Spleen (tissue), 11 donors: ENCODE measurements around the gene COL4A2. TPM values are rescaled to one million over a fixed set of nuclear protein-coding genes. Genes with fewer than 3 reads are reported as not detected.
A peak's percentile ranks its signal among the peaks of the same experiment; 100 is the strongest.

Experiments used
- DNase-seq: peaks from one replicate; pipeline ENCODE4 v3.0.0-alpha.2; 2020
- H3K27ac ChIP-seq, 8 donors: fragments of 200-600 bp; sonication (generic) in 7 of 8; 1 replicate in 4 of 8; 2 replicates in 4 of 8; pipeline versions ENCODE4 v1.5.0 to v1.8.0; 2016 to 2021; ENCODE audit warnings: inconsistent platforms in 4 of 8, mild to moderate bottlenecking in 4 of 8, moderate library complexity in 1 of 8
- H3K27me3 ChIP-seq, 7 donors: fragments of 200-600 bp; sonication (generic) in 6 of 7; replicated peaks in 1 of 7; 1 replicate in 4 of 7; 2 replicates in 3 of 7; pipeline versions ENCODE4 v1.5.0 to v1.8.0; 2016 to 2021; ENCODE audit warnings: inconsistent platforms in 3 of 7, mild to moderate bottlenecking in 1 of 7
- H3K36me3 ChIP-seq, 6 donors: fragments of 200-600 bp; sonication (generic) in 5 of 6; 1 replicate in 4 of 6; 2 replicates in 2 of 6; pipeline versions ENCODE4 v1.5.0 to v1.8.0; 2016 to 2021; ENCODE audit warnings: inconsistent platforms in 2 of 6
- H3K4me1 ChIP-seq, 6 donors: fragments of 200-600 bp; sonication (generic) in 5 of 6; 1 replicate in 3 of 6; 2 replicates in 3 of 6; pipeline versions ENCODE4 v1.5.0 to v1.8.0; 2016 to 2021; ENCODE audit warnings: inconsistent platforms in 3 of 6
- H3K4me3 ChIP-seq, 8 donors: fragments of 200-600 bp; sonication (generic) in 7 of 8; 1 replicate in 4 of 8; 2 replicates in 4 of 8; pipeline versions ENCODE4 v1.5.0 to v1.8.0; 2016 to 2021; ENCODE audit warnings: inconsistent platforms in 4 of 8, mild to moderate bottlenecking in 4 of 8, moderate library complexity in 2 of 8
- H3K9me3 ChIP-seq, 8 donors: fragments of 200-600 bp; sonication (generic) in 7 of 8; 1 replicate in 4 of 8; 2 replicates in 4 of 8; pipeline versions ENCODE4 v1.5.0 to v1.8.0; 2016 to 2021; ENCODE audit warnings: inconsistent platforms in 4 of 8
- POLR2A ChIP-seq, 3 donors: fragments of 450-650 bp; IDR thresholded peaks; one replicate each; pipeline ENCODE4 v1.5.1; 2017; ENCODE audit warnings: antibody characterized with exemption in 3 of 3, mild to moderate bottlenecking in 1 of 3
- POLR2AphosphoS5 ChIP-seq, 3 donors: sonication (generic); formaldehyde crosslinking; IDR thresholded peaks; one replicate each; pipeline ENCODE4 v1.5.1; 2017; ENCODE audit warnings: antibody characterized with exemption in 3 of 3
- WGBS, 5 donors: extraction: QIAGEN DNeasy Blood & Tissue Kit in 3 of 5; methylation state at CpG; one replicate each; pipeline versions ENCODE4 v1.1.5 to v1.1.7; 2013 to 2018; 5-methylcytosine and 5-hydroxymethylcytosine counted together
- intact Hi-C: fragments of 100-400 bp; cut with DNase I; formaldehyde crosslinking; loops from one replicate; pipeline ENCODE4 v1.15.0; 2023; ENCODE audit warnings: low total_unique reads
- polyA plus RNA-seq, 3 donors: library from polyadenylated mRNA; stranded (reverse); fragments of 200-250 nt; gene quantifications; one replicate each; pipeline ENCODE4 v1.2.1, GENCODE V29; 2013
- total RNA-seq, 7 donors: library from RNA; depleted of rRNA in 3 of 7; stranded (reverse); fragments of >200 nt in 3 of 7; fragmentation: NEBNext Ultra II Directional in 4 of 7; extraction: Animal tissue kit (Norgen Biotek cat#: 25700) in 4 of 7; gene quantifications; one replicate each; pipeline versions ENCODE4 v1.1.0 to v1.2.1, GENCODE V29; 2016 to 2021
- TF ChIP-seq, protein P1 (sequence below), 11 experiments: fragments of 200-600 bp in 7 of 11; fragments of 450-650 bp in 4 of 11; sonication (generic) in 4 of 11; IDR thresholded peaks in 8 of 11; conservative IDR thresholded peaks in 3 of 11; 1 replicate in 7 of 11; 2 replicates in 4 of 11; pipeline versions ENCODE4 v1.4.0 to v1.8.0; 2016 to 2021; ENCODE audit warnings: antibody characterized with exemption in 11 of 11, inconsistent platforms in 4 of 11, mild to moderate bottlenecking in 1 of 11
- donor health status: healthy with polysubstance abuse.
- donor health status: DM: no; HTN: no; CAD: no; lungs with moderate emphysema.
- donor health status: DM: no; HTN: no; CAD: no.
- donor health status: Bipolar disorder and iron deficiency.
- donor health status: healthy.
- donor health status: DM: no; HTN: no; CAD: no.
- donor health status: DM: yes; HTN: yes; CAD: no.

COL4A2 gene
- total and polyA plus RNA-seq, 10 donors = 52.6 to 712 (median 337) TPM

- peaks cover 0 to 17% (median 0%) of the 10 kb centered on the region in 6 donors for H3K36me3 ChIP-seq
- TF ChIP-seq, protein P1, sequence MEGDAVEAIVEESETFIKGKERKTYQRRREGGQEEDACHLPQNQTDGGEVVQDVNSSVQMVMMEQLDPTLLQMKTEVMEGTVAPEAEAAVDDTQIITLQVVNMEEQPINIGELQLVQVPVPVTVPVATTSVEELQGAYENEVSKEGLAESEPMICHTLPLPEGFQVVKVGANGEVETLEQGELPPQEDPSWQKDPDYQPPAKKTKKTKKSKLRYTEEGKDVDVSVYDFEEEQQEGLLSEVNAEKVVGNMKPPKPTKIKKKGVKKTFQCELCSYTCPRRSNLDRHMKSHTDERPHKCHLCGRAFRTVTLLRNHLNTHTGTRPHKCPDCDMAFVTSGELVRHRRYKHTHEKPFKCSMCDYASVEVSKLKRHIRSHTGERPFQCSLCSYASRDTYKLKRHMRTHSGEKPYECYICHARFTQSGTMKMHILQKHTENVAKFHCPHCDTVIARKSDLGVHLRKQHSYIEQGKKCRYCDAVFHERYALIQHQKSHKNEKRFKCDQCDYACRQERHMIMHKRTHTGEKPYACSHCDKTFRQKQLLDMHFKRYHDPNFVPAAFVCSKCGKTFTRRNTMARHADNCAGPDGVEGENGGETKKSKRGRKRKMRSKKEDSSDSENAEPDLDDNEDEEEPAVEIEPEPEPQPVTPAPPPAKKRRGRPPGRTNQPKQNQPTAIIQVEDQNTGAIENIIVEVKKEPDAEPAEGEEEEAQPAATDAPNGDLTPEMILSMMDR (IDR thresholded peaks at IDR 0.05 in 8 of 11, conservative IDR thresholded peaks at IDR 0.05 in 3 of 11) = no peak
- no peak for TF ChIP-seq POLR2A (IDR thresholded peaks at IDR 0.05)
- TF ChIP-seq POLR2AphosphoS5 (IDR thresholded peaks at IDR 0.05) = no peak
These were observed 114.8 kb downstream of the COL4A2 start for GRCh38 chr13:110421696-110422385.

GRCh38 chr13:110422913-110423688 lies 116.0 kb downstream of the COL4A2 start:
- H3K27me3 ChIP-seq = peaks cover 0 to 73% (median 3%) of the 10 kb centered on the region in 7 donors
- intact Hi-C loops = loop anchor here (10.0 kb wide), 1 partner anchor 78 kb away; no protein-coding TSS in a partner anchor
- TF ChIP-seq POLR2A (IDR thresholded peaks at IDR 0.05) = no peak
- TF ChIP-seq POLR2AphosphoS5 (IDR thresholded peaks at IDR 0.05) = no peak
- TF ChIP-seq, protein P1 (IDR thresholded peaks at IDR 0.05 in 8 of 11, conservative IDR thresholded peaks at IDR 0.05 in 3 of 11) = no peak
- H3K9me3 ChIP-seq = no peaks in the 10 kb centered on the region
- no peak overlapping the region for H3K4me3 ChIP-seq
- H3K27ac ChIP-seq = peak overlapping the region in 1 of 8 donors; percentile 11
- peaks cover 0 to 57% (median 22%) of the 10 kb centered on the region in 6 donors for H3K4me1 ChIP-seq
- WGBS, 5 donors = 45 to 57% (median 53%) methylated on average over 12 of the region's 12 CpGs
- H3K36me3 ChIP-seq = peaks cover 0 to 17% (median 0%) of the 10 kb centered on the region in 6 donors
- DNase-seq = no peak

More at GRCh38 chr13:110421696-110422385, 114.8 kb downstream of the COL4A2 start:
- DNase-seq = no peak
- peaks cover 0 to 70% (median 3%) of the 10 kb centered on the region in 7 donors for H3K27me3 ChIP-seq
- no peak overlapping the region for H3K4me3 ChIP-seq
- no peaks in the 10 kb centered on the region for H3K9me3 ChIP-seq
- H3K27ac ChIP-seq = peak overlapping the region in 4 of 8 donors; percentile 4 to 69 (median 36)
- H3K4me1 ChIP-seq = peaks cover 0 to 64% (median 22%) of the 10 kb centered on the region in 6 donors
- intact Hi-C loops = loop anchor here (10.0 kb wide), 1 partner anchor 77 kb away; no protein-coding TSS in a partner anchor
- WGBS, 5 donors = 45 to 64% (median 56%) methylated on average over 11 of the region's 11 CpGs

GRCh38 chr13:110423689-110424302 lies 116.7 kb downstream of the COL4A2 start:
- TF ChIP-seq POLR2AphosphoS5 (IDR thresholded peaks at IDR 0.05) = no peak
- TF ChIP-seq POLR2A (IDR thresholded peaks at IDR 0.05) = no peak
- TF ChIP-seq, protein P1 (IDR thresholded peaks at IDR 0.05 in 8 of 11, conservative IDR thresholded peaks at IDR 0.05 in 3 of 11) = no peak
- 50 to 67% (median 61%) methylated on average over 11 of the region's 11 CpGs for WGBS, 5 donors
- H3K27ac ChIP-seq = peak overlapping the region in 2 of 8 donors; percentile 6 to 11
- no peak overlapping the region for H3K4me3 ChIP-seq
- H3K27me3 ChIP-seq = peaks cover 0 to 74% (median 3%) of the 10 kb centered on the region in 7 donors
- intact Hi-C loops = loop anchor here (10.0 kb wide), 1 partner anchor 79 kb away; no protein-coding TSS in a partner anchor
- peaks cover 0 to 50% (median 19%) of the 10 kb centered on the region in 6 donors for H3K4me1 ChIP-seq
- DNase-seq = no peak
- no peaks in the 10 kb centered on the region for H3K9me3 ChIP-seq
- peaks cover 0 to 17% (median 0%) of the 10 kb centered on the region in 6 donors for H3K36me3 ChIP-seq
